Right hindlimb (tissue), 1 donor: ENCODE results near the gene SORCS2.
A peak's percentile ranks its signal among the peaks of the same experiment; 100 is the strongest.

Experiments used
- DNase-seq: peaks from one replicate; pipeline ENCODE4 v3.0.0-alpha.2; 2018

SORCS2 gene

DNA sequence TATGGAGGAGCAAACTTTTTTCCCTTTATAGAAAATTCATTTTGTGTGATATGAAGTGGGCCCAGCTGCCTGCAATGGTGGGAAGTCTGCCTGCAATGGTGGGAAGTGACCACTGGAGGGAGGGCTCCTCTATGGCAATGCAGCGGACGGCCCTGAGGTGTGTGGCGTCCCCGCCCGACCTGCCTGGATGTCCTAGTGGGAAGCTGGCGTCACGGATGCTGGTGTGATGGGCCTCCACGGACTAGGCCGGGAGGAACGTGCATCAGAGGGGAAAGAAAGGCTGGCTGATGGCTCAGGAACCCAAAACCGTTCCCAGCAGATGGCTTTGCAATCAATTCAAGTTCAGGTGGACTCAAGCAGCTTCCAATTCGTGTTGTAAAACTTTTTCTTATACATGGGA is 569.4 kb downstream of the SORCS2 start:
- peak; percentile 82 for DNase-seq

DNA sequence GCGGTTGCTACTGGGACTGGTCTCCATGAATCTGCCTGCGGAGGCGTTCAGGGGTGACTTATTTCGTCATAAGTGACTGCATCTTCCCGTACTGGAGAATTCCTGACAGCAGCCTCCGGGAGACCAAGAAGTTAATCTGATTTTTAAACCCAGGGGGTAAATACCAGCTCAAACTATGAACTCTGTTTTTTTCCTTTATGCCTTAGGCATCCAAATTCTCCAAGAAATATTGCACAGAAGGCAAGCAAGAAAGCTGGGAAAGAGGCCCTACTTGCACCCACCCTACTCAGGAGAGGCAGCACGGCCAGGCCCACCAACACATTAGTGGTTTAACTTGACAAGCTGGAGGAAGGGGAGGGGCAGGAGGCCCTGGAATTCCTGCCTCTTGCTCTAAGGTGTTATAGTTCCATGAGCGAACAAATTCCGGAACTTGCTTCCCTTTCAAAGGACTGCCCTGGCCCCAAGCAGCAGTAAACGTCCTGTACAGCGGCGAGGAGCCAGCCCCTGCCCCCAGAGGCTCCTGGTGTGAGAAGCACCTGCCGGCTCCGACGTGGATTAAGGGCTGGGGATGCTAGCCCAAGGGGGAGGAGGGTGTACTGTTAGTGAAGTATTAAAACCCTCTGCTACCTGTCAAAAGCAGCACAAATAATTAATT is 570.2 kb downstream of the SORCS2 start:
- DNase-seq: no peak

DNA sequence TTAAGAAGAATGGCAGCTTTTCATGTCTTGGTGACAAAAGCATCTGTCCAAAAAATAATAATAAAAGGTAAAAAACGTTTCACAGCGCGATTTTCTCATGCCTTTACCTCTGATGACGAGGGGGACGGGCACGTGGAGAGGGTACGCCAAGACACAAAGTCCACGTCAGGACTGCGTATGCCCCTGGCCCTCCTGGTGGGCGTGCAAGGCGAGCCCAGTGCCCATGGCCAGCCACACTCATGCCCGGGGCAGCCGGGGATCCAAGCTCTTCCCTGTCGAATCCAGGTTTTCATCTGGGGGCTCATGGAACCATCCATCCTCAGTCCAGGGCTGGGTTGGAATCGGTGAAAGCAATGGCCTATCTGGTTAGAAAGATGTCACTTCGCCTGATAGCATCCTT is 570.8 kb downstream of the SORCS2 start:
- DNase-seq: no peak

DNA sequence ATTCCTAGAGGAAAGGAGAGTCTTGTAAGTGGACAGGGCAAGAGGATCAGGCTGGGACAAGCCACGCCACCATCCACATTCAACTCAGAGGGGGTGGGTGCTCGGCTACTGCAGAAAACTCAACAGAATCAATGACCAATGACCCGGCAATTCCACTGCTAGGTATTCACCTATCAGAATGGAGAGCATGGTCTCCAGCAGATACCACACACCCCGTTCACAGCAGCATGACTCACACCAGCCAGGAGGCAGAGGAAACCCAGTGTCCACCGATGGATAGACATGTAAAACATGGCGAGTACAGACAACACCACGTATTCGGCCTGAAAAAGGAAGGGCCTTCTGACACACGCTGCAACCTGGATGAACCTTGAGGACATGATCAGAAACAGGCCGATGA is 571.5 kb downstream of the SORCS2 start:
- DNase-seq: no peak

DNA sequence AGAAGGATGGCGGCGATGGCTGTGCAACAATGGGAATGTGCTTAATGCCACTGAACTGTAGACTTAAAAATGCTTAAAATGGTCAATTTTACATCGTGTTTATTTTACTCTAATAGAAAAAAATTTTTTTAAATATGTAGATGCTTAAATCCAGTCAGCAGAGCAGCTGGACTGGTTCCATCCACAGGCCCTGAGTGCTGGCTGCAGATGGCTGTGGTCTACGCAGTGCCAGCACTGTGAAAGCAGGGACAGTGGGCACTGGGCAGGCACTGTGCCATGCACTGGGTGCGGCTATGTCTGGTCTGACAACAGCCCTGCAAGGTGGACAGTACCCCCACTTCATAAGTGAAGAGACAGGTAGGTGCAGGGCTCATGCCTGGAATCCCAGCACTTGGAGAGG is 572.1 kb downstream of the SORCS2 start:
- no peak for DNase-seq

DNA sequence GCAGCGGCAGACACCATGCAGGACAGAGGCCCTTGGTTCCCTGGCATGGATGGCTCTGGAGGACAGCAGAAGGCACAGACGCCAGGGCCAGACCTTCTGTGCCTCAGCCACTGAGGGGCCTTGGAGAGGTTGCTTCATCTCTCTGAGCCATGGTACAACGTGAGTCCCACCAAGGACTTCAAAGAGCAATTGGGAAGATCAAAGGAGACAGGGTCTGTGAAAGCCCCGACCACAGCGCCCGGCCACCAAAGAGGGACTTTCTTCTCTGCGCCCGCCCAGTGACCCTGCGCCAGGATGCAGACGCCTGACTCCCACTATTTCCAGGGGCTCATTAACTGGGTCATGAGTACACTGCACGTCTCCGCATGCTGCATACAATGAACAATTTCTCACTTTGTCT is 573.3 kb downstream of the SORCS2 start:
- DNase-seq: no peak

DNA sequence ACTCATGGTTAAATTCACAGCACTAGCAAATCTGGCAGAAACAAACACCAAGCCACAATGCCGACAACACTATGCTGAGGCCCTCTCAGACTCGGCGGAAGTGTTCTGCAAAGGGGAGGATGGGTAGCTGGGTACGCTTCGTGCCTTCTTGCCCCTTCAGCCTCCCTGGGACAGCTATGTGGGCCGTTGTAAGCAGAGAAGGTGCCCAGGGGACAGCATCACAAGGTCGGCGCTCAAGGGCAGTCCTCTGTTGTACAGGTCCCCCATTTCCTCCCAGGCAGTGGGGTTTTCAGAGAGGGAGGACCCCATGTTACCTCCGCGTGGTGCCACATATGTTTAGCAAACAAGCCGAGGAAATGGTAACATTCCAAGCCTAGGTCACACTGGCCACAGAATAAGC is 573.7 kb downstream of the SORCS2 start:
- DNase-seq: no peak

DNA sequence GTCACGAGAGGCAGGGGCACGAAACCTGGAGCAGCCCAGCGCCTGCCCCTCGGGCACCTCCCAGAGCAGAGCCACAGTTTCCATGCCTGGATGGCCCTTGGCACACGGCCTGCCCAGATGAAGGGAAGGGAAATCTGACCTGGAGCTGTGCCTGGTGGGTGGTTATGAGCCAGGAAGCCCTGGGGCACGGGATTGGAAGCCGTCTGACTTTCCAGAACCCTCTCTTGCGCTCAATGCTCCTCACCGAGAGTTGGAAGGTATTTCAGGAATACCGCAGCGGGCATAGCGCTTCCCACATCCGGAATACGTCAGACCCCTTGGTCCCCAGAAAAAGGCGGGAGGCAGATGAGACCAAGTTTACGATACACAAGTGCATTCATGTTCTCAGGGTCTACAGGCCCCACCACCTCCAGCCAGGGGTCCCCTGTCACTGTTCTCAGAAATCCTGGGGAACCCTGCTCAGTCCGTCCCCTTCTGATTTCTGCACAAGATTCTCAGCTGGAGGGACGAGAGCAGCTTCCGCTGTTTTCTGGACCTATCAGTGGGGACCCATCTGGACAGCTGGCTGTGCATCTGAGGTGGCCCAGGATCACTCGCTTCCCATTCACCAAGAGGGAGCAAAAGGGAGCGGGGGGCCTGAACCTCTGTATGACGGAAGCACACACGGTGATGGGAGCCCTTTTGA is 574.5 kb downstream of the SORCS2 start:
- no peak for DNase-seq

DNA sequence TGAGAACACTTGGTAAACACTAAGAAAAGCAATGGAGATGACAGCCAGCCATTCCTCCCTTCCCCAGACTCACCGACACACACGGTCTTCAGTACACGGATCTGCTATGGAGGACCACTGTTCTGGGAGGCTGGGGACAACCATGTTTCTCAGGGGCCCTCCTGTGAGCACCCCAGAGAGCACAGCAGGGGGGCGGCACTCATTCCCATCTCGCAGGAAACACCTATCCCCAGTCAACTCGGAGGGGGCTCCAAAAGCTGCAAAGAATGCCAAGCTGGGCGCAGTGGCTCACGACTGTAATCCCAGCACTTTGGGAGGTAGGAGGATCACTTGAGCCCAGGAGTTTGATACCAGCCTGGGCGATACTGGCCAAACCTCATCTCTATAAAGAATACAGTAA is 575.2 kb downstream of the SORCS2 start:
- no peak for DNase-seq

DNA sequence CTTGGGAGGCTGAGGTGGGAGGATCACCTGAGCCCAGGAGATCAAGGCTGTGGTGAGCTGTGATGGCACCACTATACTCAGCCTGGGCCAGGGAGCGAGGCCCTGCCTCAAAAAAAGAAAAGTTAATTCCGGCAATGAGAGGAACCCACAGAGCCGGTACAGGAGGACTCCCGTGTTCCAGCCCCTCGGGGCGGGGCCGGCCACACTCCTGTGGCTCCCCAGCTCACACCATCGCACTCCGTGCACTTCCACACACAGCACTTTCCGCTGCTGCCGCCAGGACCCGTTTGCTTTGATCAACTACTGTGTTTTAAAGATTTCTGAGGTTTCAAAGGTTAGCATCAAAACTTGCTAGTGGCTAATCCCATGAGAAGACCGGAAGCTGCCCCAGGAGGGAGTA is 575.6 kb downstream of the SORCS2 start:
- DNase-seq: no peak

DNA sequence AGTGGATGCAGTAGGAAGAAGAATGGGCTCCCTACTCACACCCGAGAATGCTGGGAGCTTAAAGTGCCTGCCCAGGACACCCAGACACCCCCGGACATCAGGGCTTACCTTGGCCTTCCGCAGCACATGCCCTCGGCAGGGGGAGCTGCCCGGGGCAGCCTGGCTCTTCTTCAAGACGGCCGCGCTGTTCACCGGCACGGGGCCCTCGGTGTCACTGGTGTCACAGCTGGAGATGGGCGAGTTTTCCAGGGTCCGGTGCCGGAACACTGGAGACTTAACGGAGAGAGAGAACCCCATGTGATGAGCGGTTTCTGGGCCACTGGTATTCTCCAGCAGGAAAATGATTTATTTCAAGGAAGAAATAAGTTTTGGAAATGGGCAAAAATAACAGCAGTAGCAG is 576.4 kb downstream of the SORCS2 start:
- no peak for DNase-seq

DNA sequence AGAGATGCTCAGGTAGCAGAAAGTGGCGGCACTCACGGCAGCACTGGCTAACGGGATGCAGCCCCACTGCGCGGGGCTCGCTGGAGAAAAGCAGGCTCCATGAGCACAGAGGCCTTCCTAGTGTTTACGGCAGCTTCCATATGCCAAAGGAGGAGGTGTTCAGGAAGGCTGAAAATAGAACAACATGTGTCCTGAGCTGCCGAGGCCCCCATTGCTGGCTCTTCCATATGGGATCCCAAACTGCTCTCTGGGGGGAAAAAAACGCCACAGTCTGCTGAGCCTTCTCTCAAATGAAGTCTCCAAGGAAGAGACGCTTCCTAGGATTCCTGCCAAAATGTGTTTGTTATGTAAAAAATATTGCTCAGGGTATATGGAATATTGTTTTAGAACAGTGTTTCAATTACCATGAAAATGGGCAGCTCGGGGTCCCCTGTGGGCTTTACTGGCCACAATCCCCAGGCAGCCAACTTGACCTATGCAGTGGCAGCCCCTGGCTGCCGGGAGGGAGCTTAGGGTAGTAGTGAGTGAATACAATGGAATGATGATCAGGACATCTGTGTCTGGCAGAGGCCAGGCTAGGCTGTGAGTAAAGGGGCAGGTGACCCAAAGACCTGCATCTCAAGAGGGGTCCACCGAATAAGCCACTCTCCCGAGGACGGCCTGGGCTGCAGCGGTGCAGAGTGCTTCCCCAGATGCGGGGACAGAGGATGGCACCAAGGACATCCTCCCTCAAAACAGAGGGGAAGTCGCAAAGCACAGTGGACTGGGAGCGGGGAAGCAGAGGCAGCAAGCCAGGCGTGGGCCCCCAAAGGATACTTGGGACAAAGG is 577.3 kb downstream of the SORCS2 start:
- no peak for DNase-seq

DNA sequence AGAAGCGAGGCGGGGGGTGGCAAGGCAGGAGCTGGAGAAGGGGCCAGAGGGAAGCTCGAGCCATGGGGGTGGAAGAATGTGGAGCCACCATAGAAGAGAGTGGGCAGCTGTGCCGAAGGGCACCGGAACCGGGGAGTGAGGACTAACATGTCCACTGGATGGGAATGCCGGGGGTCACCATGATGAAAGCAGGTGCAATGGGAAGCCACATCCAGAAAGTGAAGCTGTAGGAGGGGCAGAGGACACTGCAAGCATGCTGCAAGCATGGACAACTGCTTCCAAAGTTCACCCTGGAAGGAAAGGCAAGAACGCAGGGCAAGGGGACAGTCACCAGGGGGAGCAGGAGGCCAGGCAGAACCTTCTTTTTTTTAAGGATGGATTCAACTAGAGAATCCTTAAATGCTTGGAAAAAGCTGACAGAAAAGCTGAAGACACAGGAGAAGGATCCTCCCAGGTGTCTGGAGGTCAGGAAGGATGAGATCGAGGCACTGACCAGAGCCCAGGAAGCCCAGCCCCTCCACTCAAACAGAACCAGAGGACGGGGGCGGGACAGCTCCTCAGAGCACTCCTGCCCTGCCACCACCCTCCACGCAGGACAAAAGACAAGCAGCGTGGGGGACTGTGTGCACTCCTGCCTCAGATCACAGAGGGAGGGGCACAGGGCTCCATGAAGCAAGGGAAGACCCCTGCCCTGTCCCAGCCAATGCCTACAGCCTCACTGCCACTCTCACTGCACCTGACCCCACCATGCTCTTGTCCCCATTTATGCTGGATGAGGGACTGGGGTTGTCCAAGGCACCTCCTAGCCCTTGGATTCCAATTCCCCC is 578.1 kb downstream of the SORCS2 start:
- DNase-seq: peak; percentile 66

DNA sequence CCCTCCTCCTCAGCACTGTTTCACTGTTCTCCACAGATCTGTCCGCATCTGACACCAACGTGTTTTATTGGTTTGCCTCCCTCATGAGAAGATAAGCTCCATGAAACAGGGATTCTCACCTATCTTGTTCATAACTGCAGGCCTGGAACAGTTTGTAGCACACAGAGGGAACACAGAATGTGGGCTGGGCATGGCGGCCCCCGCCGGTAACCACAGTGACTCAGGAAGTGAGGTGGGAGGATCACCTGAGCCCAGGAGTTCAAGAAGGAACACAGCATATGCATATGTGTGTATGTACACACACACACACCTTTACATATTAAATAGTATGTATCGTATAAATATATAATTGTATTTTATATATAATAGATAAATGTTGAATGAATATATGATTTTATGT is 578.7 kb downstream of the SORCS2 start:
- no peak for DNase-seq

DNA sequence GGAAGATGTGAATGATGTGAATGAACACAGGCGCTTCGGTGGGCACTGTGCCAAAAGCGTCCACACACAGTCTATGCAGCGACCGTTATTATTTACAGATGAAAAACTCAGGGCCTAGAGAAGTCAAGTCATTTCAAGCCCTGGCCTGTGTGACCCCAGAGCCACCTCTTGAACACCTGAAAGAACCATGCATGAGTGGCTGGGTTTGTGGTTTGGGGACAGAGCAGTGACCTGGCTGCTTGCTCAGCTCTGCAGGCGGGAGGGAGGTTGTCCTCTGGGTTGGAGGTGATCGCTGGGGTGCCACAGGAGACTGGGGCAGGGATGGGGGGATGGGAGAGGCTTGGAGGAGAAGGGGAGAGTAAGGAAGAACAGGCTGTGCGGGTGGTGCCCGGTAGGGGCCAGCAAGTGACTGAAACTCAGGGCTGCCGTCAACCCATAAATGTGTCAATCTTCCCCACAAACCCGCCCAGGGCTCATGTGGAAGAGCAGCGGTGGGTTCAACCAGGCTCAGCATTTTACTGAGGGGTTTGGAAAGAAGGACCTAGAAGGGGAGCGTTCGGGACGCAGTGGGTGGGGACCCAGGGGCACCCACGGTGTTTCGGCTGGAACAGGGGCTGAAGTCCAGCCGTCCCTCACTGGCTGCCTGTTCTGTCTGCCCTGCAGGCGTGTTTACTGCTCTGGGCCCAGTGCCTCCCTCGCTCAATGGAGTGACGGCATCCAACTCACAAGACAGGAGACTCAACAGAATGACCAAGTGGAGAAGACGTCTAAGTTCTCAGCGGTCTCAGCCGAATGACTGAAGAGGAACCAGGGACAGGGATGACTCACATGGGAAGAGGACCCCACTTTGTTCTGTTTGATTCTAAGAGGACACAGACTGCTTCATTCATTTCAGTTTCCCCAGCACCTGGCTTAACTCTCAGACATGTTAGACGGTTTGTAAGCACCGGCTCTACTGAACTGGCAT is 579.5 kb downstream of the SORCS2 start:
- no peak for DNase-seq

DNA sequence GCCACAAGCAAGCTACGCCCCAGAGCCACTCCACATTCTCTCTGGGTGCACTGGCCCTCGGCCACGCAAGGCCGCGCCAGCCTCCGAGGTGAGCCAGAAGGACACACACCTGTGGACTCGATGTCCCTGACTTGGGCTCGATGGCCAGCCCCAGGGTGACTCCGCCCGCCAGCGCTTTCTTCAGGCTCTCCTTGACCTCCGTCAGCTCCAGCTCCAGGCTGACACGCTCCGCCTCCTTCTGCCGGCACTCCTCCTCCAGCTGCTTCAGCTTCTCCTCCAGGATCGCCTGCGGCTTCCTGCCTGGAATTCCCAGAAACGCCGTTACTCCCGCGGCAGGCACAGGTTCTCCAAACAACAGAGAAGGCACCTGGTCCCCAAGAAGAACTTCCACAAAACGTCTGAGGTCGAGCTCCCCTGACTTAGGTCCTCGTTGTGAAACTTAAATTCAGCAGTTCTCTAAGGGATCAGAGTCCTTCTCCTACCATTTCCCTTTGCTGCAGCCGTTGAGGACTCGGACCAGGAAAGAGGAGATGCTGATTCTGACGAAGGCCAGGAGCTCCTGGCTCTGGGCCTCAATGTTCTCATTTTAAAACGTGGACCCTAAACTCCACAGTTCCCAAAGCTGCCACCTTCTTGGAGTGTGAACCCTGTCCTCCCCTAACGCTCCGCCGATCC is 580.5 kb downstream of the SORCS2 start:
- DNase-seq: peak; percentile 54

DNA sequence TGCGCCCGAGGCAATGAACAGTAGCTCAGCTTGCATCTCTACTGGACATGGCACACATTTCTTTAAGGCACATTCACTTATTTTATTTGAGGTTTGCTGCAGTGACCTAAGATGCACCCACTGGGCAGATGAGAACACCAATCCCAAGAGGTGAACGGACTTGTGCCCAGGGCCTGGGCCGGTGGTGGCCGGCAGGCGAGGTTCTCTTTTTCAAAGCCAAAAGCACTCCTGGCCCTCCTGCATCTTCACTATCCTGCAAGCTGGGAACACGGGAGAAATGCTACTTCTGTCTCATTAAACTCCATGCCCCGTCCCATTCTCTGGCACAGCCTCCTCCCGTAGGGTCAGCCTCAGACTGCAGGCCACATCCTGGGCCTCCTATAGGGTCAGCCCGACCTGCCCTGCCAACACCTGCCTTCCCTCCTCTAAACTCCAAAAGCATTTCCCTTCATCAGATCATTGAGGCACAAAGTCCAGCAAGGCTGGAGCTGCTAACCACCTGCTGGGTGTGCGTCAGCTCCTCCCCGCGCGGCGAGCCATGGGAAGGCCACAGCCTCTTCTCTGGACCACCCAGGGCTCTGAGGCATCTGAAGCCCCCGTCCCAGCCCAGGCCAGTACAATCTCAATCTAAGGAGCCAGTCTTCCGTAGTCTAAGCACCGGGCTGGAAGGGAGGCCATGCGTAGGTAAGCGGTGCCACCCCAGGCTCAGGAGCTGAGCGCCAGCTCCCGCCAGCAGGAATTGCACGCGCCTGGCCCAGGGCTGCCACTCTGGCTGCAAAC is 581.3 kb downstream of the SORCS2 start:
- no peak for DNase-seq

DNA sequence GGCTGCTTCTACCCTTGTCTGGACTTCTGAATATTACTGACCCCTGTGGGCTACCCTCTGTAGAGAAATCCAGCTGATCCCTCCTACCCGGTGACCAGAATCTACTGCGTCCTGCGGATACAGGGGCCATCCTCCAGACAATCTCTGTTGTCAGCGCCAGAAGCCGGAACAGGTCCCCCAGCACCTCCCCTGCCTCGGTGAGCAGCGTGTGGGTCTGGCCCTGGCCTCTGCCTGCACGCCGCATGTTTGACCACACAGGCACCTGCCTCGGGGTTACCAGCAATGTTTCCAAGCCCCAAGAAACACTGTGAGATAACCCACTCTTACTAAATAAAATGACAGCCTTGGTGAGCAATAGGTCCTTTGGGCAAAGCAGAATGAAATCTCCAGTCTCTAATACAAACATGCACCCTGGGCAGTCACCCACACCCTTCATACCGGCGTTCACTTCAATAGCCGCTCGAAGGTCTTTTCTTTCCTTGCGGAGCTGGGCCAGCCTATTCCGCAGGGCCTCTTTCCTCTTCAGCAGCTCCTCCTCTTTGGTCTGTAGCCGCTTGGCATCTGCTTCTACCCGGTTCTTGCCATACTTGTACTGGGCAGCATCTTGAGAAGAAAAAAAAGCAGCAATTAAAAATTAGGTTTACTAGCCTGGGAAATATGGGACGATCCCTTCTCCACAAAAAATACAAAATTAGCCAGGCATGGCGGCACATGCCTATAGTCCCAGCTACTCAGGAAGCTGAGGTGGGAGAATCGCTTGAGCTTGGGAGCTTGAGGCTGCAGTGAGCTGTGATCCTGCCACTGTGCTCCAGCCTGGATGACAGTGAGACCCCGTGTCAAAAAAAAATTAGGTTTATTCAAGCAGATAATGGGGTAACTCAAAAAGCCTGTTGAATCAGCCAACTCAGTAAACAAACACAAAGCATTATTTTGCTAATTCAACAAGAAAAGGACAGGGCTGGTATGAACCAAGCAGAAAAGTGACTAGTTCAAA is 582.3 kb downstream of the SORCS2 start:
- no peak for DNase-seq

DNA sequence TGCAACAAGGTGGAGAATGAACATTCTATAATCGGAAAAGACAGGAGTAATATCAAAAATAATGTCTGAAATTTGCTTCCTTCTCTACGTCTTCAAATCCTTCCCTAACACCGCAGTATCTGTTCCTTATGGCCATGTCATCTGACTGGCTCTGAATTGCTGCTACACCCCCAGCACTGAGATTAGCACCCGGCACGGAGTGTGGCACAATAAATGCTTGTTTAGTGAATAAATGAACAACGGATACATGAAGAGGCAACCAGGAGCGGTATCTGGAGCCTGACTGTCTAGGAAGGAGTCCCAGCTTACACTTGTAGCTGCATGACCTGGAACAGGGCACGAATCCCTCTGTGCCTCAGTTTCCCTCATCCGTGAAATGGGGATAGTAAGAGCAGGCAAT is 583.1 kb downstream of the SORCS2 start:
- no peak for DNase-seq
